NCI-H460 (cell line): ENCODE results near the gene REV3L. TPM values are rescaled to one million over a fixed set of nuclear protein-coding genes. Genes with fewer than 3 reads are reported as not detected.
A peak's percentile ranks its signal among the peaks of the same experiment; 100 is the strongest.

Experiments used
- DNase-seq: peaks from one replicate; pipeline ENCODE4 v3.0.0-alpha.2; 2016; ENCODE audit warnings: low read depth; ENCODE audit errors: extremely low read depth
- total RNA-seq: library from RNA; depleted of rRNA; stranded (reverse); fragments of >200 nt; shearing (Covaris generic); gene quantifications from 2 replicates; pipeline ENCODE4 v1.2.3, GENCODE V29; 2014

Gene REV3L
- total RNA-seq, 1 experiment from 2014 or later = 11.3 TPM

GRCh38 chr6:111382476-111383294 is 100.3 kb downstream of the REV3L start:
- DNase-seq = no peak

GRCh38 chr6:111381728-111382127 is 101.3 kb downstream of the REV3L start:
- DNase-seq = no peak

- no peak for DNase-seq
Measured at GRCh38 chr6:111381123-111381522, 101.9 kb downstream of the REV3L start.

GRCh38 chr6:111379831-111380230 is 103.2 kb downstream of the REV3L start:
- DNase-seq = no peak

GRCh38 chr6:111379302-111379701 is 103.7 kb downstream of the REV3L start:
- DNase-seq = no peak

GRCh38 chr6:111377558-111378120 is 105.4 kb downstream of the REV3L start:
- DNase-seq = no peak

- no peak for DNase-seq
Measured at GRCh38 chr6:111367393-111368088, 115.5 kb downstream of the REV3L start.

GRCh38 chr6:111361648-111362047 is 121.4 kb downstream of the REV3L start:
- peak; percentile 13 for DNase-seq

- no peak for DNase-seq
Measured at GRCh38 chr6:111358454-111358853, 124.6 kb downstream of the REV3L start.

- no peak for DNase-seq
Measured at GRCh38 chr6:111357705-111358104, 125.3 kb downstream of the REV3L start.

- no peak for DNase-seq
Measured at GRCh38 chr6:111356551-111356950, 126.5 kb downstream of the REV3L start.

- DNase-seq = no peak
Measured at GRCh38 chr6:111354758-111355555, 128.1 kb downstream of the REV3L start.

GRCh38 chr6:111353912-111354462 is 129.0 kb downstream of the REV3L start:
- no peak for DNase-seq

- no peak for DNase-seq
Measured at GRCh38 chr6:111347589-111347988, 135.4 kb downstream of the REV3L start.

GRCh38 chr6:111342913-111343312 is 140.1 kb downstream of the REV3L start:
- no peak for DNase-seq

- no peak for DNase-seq
Measured at GRCh38 chr6:111339294-111339693, 143.7 kb downstream of the REV3L start.

- DNase-seq = no peak
Measured at GRCh38 chr6:111338843-111339242, 144.2 kb downstream of the REV3L start.

- no peak for DNase-seq
Measured at GRCh38 chr6:111337829-111338236, 145.2 kb downstream of the REV3L start.

GRCh38 chr6:111329882-111330633 is 153.0 kb downstream of the REV3L start:
- no peak for DNase-seq

- DNase-seq = no peak
Measured at GRCh38 chr6:111326563-111326962, 156.5 kb downstream of the REV3L start.
